Limb (tissue), 2 donors: ENCODE results near the gene NCOR2.

Experiments
- DNase-seq, 2 donors: peaks; one replicate each; pipeline ENCODE4 v3.0.0-alpha.2; 2016; ENCODE audit errors: extremely low spot score in 2 of 2

NCOR2 gene

GRCh38 chr12:124529565-124530276 lies 37.7 kb downstream of the NCOR2 start:
- DNase-seq: no peak

DNA sequence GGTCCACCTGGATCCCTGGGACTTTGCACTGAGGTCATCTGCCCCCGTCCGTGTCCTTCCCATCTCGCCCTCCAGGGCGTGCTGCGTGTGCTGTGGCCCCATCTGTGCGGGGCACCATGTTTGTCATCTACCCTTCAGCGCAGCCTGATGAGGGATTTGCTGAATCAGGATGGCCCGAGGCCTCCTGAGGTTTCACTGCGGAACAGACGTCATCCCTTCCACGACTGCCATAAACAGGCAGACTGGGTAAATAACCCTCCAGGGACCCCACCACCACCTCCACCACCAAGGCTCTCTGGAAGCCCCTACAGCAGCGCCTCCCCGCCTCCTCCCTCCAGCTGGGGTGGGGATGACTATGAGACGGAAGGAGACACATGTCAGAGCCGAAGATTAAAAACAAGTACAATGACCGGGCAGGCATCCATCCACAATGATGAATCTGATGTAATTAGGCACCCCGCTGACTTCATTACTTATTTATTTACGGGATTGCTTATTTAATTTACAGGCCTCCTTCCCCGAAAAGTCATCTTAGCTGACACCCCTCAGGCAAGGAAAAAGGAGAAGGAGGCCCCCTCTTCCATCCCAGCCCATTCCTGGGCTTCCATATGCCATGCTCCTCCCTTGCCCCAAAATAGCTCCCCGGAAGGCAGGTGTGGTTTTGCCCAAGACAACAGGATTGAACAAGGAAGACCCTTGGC lies 39.4 kb downstream of the NCOR2 start:
- DNase-seq: no peak

GRCh38 chr12:124525927-124526692 lies 41.3 kb downstream of the NCOR2 start:
- no peak for DNase-seq

DNA sequence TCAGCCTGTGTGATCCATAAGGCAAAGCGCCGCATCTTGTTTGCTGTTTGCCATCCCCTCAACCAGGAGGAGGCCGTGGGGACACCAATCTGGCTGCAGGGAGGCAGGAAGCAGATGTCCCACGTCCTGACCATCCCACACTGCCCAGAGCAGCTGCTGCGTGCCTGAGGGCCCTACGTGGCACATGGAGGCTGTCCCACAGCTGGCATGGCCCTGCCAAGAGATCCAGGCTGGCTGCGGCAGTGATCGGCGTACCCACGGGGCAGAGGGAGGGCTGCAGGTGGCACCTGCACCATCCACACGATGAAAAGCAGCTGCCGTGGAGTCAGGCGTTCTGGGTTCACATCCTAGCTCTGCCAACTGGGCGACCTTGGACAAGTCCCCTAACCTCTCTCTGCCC lies 42.0 kb downstream of the NCOR2 start:
- DNase-seq: no peak

DNA sequence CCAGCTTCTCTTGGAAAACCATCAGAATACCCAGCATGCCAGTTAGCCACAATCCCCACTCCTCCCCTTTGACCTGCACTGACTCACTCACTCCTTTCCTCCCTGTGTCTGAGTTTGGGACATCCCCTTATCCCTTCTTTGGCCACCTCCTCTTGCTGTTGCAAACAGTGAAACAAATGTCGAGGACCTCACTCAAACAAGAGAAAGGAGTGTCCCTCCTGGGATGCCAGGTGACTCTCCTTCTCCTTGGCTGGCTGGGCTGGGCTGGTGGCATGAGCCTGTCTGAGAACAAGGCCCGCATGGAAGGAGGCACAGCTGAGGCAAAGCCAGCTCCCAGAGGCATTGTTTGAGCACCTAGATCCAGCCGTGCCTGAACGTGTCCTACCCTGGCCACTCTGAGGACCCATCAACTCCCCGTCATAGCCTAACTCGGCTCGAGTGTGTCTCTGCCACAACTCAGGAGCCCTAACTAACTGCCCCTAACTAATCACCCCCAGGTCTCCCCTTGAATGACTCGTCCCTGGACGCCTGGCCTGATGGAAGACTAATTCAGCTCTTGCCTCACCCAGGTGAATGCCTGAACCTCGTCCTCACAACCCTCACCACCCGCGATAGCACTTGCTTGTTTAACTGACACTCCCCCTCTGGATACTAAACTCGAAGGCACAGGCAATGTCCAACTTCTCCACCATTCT lies 43.0 kb downstream of the NCOR2 start:
- no peak for DNase-seq

DNA sequence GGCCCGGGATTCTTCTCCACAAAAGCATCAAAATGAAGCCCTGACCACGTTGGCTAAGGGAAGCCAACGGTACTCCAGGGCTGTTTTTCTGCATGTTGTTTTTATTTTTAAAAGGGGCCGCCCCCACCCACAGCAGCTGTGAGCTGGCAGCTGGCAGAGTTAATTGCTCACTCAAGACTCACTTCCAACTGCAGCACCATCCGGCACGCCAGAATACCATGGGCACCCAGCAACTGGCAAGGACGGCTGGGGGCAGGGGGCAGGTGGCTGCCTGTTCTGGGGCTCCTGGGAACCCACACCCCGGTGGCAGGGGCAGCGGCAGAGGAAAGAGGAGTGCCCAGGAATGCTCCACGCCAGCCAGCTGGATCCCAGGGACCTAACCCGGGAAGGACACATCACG lies 44.3 kb downstream of the NCOR2 start:
- no peak for DNase-seq

GRCh38 chr12:124520907-124521306 lies 46.5 kb downstream of the NCOR2 start:
- DNase-seq: no peak

DNA sequence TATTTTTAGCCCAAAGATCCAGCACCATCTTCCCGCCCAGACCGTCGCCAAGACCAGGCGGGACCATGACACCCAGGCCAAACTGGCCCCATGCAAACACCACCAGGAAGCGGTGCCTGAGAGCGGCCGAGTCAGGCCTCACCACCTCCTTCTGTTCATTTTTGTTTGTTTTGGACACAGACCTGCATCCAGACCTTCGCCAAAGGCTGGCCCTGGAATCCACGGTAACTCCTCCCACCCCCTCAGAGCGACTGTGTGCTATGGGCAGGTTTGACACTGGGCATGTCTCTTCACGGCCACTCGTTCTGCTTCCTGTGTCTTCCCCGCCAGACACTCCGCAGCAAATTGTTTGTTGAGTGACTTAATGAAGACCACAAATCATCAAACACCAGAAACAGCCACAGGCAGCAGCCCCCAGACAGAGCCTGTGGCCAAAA lies 47.1 kb downstream of the NCOR2 start:
- DNase-seq: no peak

GRCh38 chr12:124519746-124520145 lies 47.7 kb downstream of the NCOR2 start:
- no peak for DNase-seq

GRCh38 chr12:124518051-124518932 lies 49.1 kb downstream of the NCOR2 start:
- peak; percentile 98 for DNase-seq
